ENCODE measurements around the gene PHTF2.

The PHTF2 gene

DNA sequence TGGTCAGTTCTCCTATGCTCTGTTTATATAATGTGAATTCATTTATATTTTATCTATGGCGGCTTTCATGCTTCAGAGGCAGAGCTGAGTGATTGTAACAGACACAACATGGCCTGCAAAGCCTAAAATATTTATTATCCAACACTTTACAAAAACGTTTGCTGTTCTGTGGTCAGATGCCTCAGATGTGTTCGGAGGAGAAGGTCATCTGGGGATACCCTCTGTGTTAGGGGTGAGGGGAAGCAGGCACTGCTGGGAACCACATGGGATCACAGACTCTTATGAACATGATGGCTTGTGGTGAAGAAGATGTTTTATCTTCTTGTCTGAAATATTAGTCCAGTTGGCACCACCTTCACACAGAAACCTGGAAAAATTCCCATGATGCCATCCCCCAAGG, 203.4 kb downstream of the PHTF2 start:
- DNase-seq = no peak

GRCh38 chr7:78002715-78003114, 204.1 kb downstream of the PHTF2 start:
- DNase-seq = no peak

- DNase-seq = no peak
These were observed 207.6 kb downstream of the PHTF2 start for GRCh38 chr7:78006063-78006755.
